ENCODE measurements around the gene CHST15. TPM values are rescaled to one million over a fixed set of nuclear protein-coding genes. Genes with fewer than 3 reads are reported as not detected.

CHST15 gene
- total and polyA plus RNA-seq, 8 donors: 2.6 to 30.4 (median 14.6) TPM

GRCh38 chr10:124088915-124089314, 4.5 kb downstream of the CHST15 start:
- no peak overlapping the region for H3K4me3 ChIP-seq
- intact Hi-C loops (cut with DNase I; ENCODE audit: low total_unique reads): loop anchor here (10.0 kb wide), 1 partner anchor 84 kb away; no protein-coding TSS in a partner anchor
- peaks cover 49 to 99% (median 91%) of the 10 kb centered on the region in 4 donors for H3K4me1 ChIP-seq
- peaks cover 0 to 41% (median 13%) of the 10 kb centered on the region in 3 donors for H3K27me3 ChIP-seq
- no peak for DNase-seq
- no peaks in the 10 kb centered on the region for H3K36me3 ChIP-seq
- TF ChIP-seq POLR2AphosphoS5 (IDR thresholded peaks at IDR 0.05) (no peak), CTCF (IDR thresholded peaks at IDR 0.05) (no peak), POLR2A (IDR thresholded peaks at IDR 0.05) (no peak), EP300 (IDR thresholded peaks at IDR 0.05) (no peak)
- WGBS, 5 donors: 82 to 100% (median 90%) methylated on average over 2 of the region's 2 CpGs
- peak overlapping the region in 1 of 5 donors; percentile 96 for H3K27ac ChIP-seq
- H3K9me3 ChIP-seq: no peaks in the 10 kb centered on the region

- peaks cover 44 to 94% (median 83%) of the 10 kb centered on the region in 4 donors for H3K4me1 ChIP-seq
- no peaks in the 10 kb centered on the region for H3K9me3 ChIP-seq
- TF ChIP-seq POLR2A (IDR thresholded peaks at IDR 0.05) (no peak), CTCF (IDR thresholded peaks at IDR 0.05) (no peak), EP300 (IDR thresholded peaks at IDR 0.05) (no peak), POLR2AphosphoS5 (IDR thresholded peaks at IDR 0.05) (no peak)
- H3K4me3 ChIP-seq: no peak overlapping the region
- peak overlapping the region in 2 of 5 donors; percentile 14 to 96 for H3K27ac ChIP-seq
- intact Hi-C loops (cut with DNase I; ENCODE audit: low total_unique reads): loop anchor here (10.0 kb wide), 1 partner anchor 83 kb away; no protein-coding TSS in a partner anchor
- no peaks in the 10 kb centered on the region for H3K36me3 ChIP-seq
- DNase-seq: peak in 1 of 2 donors; percentile 65
- H3K27me3 ChIP-seq: peaks cover 0 to 32% (median 11%) of the 10 kb centered on the region in 3 donors
- 47 to 56% (median 52%) methylated on average over 19 to 27 of the region's 27 CpGs for WGBS, 5 donors
Measured at GRCh38 chr10:124087672-124088634, 5.4 kb downstream of the CHST15 start.

GRCh38 chr10:124086787-124087671, 6.4 kb downstream of the CHST15 start:
- TF ChIP-seq CTCF (IDR thresholded peaks at IDR 0.05) (no peak), POLR2A (IDR thresholded peaks at IDR 0.05) (no peak), POLR2AphosphoS5 (IDR thresholded peaks at IDR 0.05) (no peak), EP300 (IDR thresholded peaks at IDR 0.05) (no peak)
- peak overlapping the region in 3 of 5 donors; percentile 14 to 96 (median 42) for H3K27ac ChIP-seq
- DNase-seq: no peak
- no peaks in the 10 kb centered on the region for H3K36me3 ChIP-seq
- peaks cover 40 to 85% (median 74%) of the 10 kb centered on the region in 4 donors for H3K4me1 ChIP-seq
- intact Hi-C loops (cut with DNase I; ENCODE audit: low total_unique reads): loop anchor here (10.0 kb wide), 1 partner anchor 82 kb away; no protein-coding TSS in a partner anchor
- H3K4me3 ChIP-seq: no peak overlapping the region
- no peaks in the 10 kb centered on the region for H3K9me3 ChIP-seq
- WGBS, 5 donors: 85 to 87% (median 86%) methylated on average over 14 to 18 of the region's 18 CpGs
- H3K27me3 ChIP-seq: peaks cover 0 to 22% (median 4%) of the 10 kb centered on the region in 3 donors
